ENCODE results near the gene ICE1.

Gene ICE1

GRCh38 chr5:5451863-5452262 lies 29.4 kb downstream of the ICE1 start:
- TF ChIP-seq CTCF (IDR thresholded peaks at IDR 0.05; ENCODE audit: low read depth, low read length, missing control alignments): no peak
- Histone ChIP-seq H3K4me3 (ENCODE audit: low read depth, low read length) (no peak overlapping the region), H3K27me3 (replicated peaks) (no peaks in the 10 kb centered on the region), H3K27ac (no peak overlapping the region), H3K36me3 (replicated peaks) (peaks cover 40% of the 10 kb centered on the region)
- in situ Hi-C loops (cut with HindIII; ENCODE audit: low pct_ligation_motif_present, low sequenced_read_pairs): no loop called here
- no peak for DNase-seq

DNA sequence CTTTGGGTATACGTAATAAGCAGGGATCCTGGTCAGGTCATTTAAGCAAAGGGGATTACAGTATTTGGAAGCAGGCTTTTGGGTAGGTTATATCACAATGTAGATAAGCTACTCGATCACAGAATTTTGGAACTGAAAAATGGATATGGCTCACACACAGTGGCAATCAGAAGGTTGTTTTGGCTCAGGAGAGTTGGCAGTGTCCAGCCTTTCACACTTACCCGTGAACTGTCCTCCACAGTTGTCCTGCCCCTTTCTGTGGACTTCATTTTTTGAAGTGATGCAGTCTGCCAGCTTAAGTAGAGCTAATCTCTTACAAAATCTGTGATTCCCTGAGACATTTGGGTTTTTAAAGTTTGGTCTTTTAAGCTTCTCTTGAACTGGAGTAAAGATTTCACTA lies 30.7 kb downstream of the ICE1 start:
- in situ Hi-C loops (cut with HindIII; ENCODE audit: low pct_ligation_motif_present, low sequenced_read_pairs): no loop called here
- Histone ChIP-seq H3K36me3 (replicated peaks) (peaks cover 40% of the 10 kb centered on the region), H3K4me3 (ENCODE audit: low read depth, low read length) (no peak overlapping the region), H3K27me3 (replicated peaks) (no peaks in the 10 kb centered on the region), H3K27ac (no peak overlapping the region)
- TF ChIP-seq CTCF (IDR thresholded peaks at IDR 0.05; ENCODE audit: low read depth, low read length, missing control alignments): no peak
- no peak for DNase-seq

DNA sequence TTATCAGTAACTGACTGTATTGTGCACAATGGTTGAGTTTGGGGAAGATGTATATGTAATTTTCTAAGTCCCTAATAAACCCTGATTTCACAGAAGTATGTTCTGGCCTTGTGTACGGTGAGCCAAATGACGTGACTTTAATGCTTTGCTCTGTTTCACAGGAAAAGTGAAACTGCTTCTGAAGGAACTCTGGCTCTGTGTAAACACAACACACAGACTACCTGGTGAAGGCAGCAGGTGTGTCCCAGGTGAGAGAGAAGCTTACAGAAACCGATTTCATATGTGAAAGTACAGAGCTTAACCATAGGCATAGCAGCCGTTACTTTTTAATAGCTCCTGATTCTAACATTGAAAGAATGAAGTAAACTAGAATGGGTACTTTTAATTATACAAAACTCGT lies 31.9 kb downstream of the ICE1 start:
- H3K27me3 ChIP-seq (replicated peaks): no peaks in the 10 kb centered on the region
- no peak for DNase-seq
- TF ChIP-seq CTCF (IDR thresholded peaks at IDR 0.05; ENCODE audit: low read depth, low read length, missing control alignments): no peak
- no peak overlapping the region for H3K27ac ChIP-seq
- H3K4me3 ChIP-seq (ENCODE audit: low read depth, low read length): no peak overlapping the region
- peaks cover 36% of the 10 kb centered on the region for H3K36me3 ChIP-seq (replicated peaks)
- in situ Hi-C loops (cut with HindIII; ENCODE audit: low pct_ligation_motif_present, low sequenced_read_pairs): no loop called here

- Histone ChIP-seq H3K27ac (no peak overlapping the region), H3K36me3 (replicated peaks) (peaks cover 44% of the 10 kb centered on the region), H3K4me3 (ENCODE audit: low read depth, low read length) (no peak overlapping the region), H3K27me3 (replicated peaks) (no peaks in the 10 kb centered on the region)
- in situ Hi-C loops (cut with HindIII; ENCODE audit: low pct_ligation_motif_present, low sequenced_read_pairs): no loop called here
- no peak for TF ChIP-seq CTCF (IDR thresholded peaks at IDR 0.05; ENCODE audit: low read depth, low read length, missing control alignments)
- no peak for DNase-seq
These were observed 34.4 kb downstream of the ICE1 start for GRCh38 chr5:5456858-5457257.

- TF ChIP-seq CTCF (IDR thresholded peaks at IDR 0.05; ENCODE audit: low read depth, low read length, missing control alignments): no peak
- no peak for DNase-seq
- no peak overlapping the region for H3K27ac ChIP-seq
- H3K36me3 ChIP-seq (replicated peaks): peaks cover 44% of the 10 kb centered on the region
- in situ Hi-C loops (cut with HindIII; ENCODE audit: low pct_ligation_motif_present, low sequenced_read_pairs): no loop called here
- no peak overlapping the region for H3K4me3 ChIP-seq (ENCODE audit: low read depth, low read length)
- no peaks in the 10 kb centered on the region for H3K27me3 ChIP-seq (replicated peaks)
These were observed 37.8 kb downstream of the ICE1 start for GRCh38 chr5:5460311-5460710.

DNA sequence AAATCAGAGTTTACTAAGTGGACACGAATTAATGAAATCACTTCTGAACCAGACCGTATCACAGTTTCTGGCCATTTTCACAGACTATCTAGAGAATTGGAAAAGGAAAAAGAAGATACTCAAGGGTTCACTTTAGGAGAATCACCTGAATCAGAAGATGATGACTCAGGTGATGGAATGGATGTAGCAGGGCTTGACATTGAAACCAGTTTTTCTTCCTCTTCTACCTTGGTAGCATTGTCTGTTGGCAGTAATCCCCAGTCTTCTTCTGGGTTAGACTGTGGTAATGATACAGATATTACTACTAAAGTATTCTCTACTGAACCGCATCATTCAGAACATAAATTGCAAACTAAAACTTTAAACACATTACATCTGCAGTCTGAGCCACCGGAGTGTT lies 38.5 kb downstream of the ICE1 start:
- H3K36me3 ChIP-seq (replicated peaks): peaks cover 44% of the 10 kb centered on the region
- DNase-seq: no peak

More for the DNA sequence above, 38.5 kb downstream of the ICE1 start:
- Histone ChIP-seq H3K4me3 (ENCODE audit: low read depth, low read length) (no peak overlapping the region), H3K27ac (no peak overlapping the region), H3K27me3 (replicated peaks) (no peaks in the 10 kb centered on the region)
- in situ Hi-C loops (cut with HindIII; ENCODE audit: low pct_ligation_motif_present, low sequenced_read_pairs): no loop called here
- TF ChIP-seq CTCF (IDR thresholded peaks at IDR 0.05; ENCODE audit: low read depth, low read length, missing control alignments): no peak

All from brain microvascular endothelial cell (primary cell).